T-helper 2 cell treated with Interferon-gamma antibody and Interleukin-4, amounts not matched to agents 100 ng/mL and 5 ng/mL, for 36 hours (primary cell): Measurements from ENCODE around the gene RXRB. TPM values are rescaled to one million over a fixed set of nuclear protein-coding genes. Genes with fewer than 3 reads are reported as not detected.

ENCODE experiments used
- intact Hi-C: fragments of 100-400 bp; cut with micrococcal nuclease; formaldehyde crosslinking; loops from one replicate; pipeline ENCODE4 v1.15.1; 2023
- total RNA-seq: library from RNA; stranded (reverse); gene quantifications from 2 replicates; pipeline ENCODE4 v1.2.3, GENCODE V29; 2022

Gene RXRB
- total RNA-seq, 1 donor from 2014 or later: 41.9 TPM

DNA sequence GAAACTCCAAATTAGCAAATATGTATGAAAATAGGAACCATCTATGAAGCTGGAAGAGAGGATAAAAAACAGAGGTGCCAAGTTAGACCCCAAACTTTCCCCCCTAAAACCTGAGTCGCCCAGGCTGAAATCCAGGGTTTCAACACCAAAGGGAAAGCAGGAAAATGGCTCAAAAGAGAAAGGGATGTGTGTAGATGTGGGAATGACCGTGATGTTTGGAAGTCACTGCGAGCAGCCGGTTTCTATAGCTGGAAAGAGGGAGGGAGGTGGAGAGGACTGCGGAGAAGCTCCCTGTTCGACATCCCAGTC is 12.3 kb upstream of the RXRB start:
- intact Hi-C loops: no loop called here

DNA sequence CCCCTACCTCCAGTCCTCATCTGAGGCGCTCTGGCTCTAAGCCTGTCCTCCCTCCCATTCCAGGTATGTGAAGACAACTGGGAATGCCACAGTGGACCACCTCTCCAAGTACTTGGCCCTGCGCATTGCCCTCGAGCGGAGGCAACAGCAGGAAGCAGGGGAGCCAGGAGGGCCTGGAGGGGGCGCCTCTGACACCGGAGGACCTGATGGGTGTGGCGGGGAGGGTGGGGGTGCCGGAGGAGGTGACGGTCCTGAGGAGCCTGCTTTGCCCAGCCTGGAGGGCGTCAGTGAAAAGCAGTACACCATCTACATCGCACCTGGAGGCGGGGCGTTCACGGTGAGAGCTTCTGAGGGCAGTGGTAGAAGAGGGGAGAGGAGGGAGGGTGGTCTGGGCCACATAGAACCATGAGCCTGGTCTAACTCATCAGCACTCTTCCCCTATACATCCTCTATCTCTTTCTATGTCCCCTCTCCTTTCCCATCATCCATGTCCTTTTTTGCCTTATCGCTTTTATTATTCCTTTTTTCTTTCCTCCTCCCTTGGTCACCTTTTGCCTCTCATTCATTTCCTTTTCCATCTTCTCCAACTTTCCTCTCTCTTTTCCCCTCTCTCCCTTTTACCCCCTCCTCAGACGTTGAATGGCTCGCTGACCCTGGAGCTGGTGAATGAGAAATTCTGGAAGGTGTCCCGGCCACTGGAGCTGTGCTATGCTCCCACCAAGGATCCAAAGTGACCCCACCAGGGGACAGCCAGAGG is 11.4 kb upstream of the RXRB start:
- intact Hi-C loops: no loop called here

DNA sequence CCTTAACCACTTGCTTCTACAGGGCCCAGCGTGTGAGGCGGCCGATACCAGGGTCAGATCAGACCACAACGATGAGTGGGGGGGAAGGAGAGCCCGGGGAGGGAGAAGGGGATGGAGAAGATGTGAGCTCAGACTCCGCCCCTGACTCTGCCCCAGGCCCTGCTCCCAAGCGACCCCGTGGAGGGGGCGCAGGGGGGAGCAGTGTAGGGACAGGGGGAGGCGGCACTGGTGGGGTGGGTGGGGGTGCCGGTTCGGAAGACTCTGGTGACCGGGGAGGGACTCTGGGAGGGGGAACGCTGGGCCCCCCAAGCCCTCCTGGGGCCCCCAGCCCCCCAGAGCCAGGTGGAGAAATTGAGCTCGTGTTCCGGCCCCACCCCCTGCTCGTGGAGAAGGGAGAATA is 10.7 kb upstream of the RXRB start:
- intact Hi-C loops: no loop called here

DNA sequence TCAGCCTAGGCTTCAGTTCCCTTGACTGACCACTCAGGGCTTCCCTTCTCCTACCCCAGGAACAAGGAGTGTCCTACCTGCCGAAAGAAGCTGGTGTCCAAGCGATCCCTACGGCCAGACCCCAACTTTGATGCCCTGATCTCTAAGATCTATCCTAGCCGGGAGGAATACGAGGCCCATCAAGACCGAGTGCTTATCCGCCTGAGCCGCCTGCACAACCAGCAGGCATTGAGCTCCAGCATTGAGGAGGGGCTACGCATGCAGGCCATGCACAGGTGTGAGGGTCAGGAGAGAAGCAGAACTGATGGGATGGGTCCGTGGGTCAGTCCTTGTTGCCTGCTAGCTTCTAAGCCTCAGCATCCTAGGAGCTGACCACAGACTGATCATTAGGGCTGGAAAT is 9.4 kb upstream of the RXRB start:
- intact Hi-C loops: loop anchor here (5.0 kb wide), 1 partner anchor 202 kb away; the partner anchor contains the start of gene PHF1

DNA sequence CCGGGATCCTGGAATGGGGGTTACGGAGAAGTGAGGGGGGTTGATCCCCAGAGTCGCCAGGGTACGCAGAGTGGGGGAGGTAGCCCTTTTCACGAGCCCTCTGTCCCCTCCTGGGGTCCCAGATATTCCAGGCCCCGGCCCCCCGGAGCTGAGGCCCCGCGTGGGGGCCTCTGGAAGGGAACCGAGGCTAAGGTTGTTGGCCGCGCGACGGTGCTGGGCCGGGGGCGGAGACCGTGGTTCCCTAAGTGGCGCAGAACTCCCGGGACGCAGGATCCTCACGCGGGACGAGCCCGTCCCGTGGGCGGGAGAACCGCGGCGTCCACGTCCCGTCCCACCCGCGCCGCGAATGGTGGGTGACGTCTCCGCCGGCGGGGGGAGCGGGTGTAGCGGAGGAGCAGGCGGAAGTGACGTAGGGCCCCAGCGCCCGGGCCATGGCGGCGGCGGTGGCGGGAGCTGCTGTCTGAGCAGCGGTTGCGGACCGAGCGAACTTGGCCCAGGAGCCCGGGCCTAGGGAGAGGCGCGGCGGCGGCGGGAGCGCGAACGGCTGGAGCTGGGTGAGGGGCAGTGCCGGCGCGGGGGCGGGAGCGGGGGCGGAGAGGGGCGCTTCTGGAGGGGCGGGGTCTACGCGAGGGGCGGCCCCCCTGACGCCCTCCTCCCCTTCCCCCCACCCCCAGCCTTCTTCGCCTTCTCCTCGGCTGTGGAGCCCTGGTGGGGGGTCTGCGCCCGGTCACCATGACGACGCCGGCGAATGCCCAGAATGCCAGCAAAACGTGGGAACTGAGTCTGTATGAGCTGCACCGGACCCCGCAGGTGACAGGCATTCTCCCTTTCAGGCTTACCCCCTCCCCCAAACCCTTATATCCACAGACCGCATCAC is 7.9 kb upstream of the RXRB start, which contains the start of gene RING1:
Gene RING1 (plus strand): TSS at position 410 of the 877 bp plus-strand sequence. CDS start 323 bp downstream, at position 733.
- intact Hi-C loops: loop anchor here (1.0 to 5.0 kb wide), 3 partner anchors 8 to 204 kb away; partner anchors contain the start of genes PHF1, RXRB and SLC39A7

DNA sequence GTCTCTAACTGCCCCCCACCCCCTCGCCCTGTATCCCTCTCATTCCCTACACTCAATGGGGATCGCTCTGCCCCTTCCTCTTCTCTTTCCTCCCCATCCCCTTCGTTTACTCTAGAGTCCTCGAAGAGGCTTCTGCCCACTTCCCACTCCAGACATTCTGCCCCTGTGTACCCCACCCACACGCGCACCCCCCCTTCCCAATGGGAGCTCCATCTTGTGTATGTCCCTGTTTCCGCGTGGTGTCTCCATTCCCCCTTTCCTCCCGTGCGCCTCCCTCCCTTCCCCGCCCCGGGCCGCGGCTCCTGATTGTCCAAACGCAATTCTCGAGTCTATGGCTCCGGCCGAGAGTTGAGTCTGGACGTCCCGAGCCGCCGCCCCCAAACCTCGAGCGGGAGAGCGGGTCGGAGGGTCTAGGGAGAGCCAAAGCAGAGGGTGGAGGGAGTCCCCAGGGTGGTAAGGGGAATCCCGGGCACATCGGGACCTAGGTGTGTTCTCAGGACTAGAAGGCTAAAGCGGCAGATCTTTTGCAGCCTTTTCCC is 7.2 kb upstream of the RXRB start:
- intact Hi-C loops: loop anchor here (1.0 to 5.0 kb wide), 3 partner anchors 7 to 205 kb away; partner anchors contain the start of genes PHF1, RXRB and SLC39A7

DNA sequence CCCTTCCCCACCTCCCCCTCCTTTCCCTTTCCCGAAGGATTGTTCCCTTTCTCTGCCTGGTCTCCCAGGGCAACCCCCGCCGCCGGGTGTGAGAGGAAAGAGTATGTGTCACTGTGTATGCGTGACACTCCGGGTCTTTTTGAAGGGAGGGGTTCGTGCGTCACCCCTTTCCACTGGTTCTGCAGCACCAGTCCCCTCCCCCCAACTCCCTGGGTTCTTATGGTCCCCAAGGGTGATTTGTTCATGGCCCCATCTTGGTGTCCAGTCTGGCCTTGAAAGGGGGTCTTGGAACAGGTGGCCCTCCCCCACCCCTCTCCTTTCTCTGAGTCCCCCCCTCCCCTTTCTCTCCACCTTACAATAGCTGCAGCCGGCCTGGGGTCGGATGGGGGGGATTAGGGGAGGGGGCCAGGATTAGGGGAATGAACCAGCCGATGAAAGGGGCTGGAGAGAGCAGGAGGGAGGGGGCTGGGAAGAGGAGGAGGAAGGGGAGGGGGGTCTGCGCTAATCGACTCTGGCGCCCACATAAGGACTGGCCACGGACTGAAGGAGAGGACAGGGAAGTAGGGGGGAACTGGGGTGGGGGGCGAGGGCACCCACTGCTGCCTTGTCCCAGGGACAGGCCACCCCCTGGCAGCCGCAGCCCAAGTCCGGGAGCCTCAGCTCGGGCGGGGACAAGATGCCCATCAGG is 6.5 kb upstream of the RXRB start:
- intact Hi-C loops: loop anchor here (5.0 kb wide), 1 partner anchor 205 kb away; the partner anchor contains the start of gene PHF1

DNA sequence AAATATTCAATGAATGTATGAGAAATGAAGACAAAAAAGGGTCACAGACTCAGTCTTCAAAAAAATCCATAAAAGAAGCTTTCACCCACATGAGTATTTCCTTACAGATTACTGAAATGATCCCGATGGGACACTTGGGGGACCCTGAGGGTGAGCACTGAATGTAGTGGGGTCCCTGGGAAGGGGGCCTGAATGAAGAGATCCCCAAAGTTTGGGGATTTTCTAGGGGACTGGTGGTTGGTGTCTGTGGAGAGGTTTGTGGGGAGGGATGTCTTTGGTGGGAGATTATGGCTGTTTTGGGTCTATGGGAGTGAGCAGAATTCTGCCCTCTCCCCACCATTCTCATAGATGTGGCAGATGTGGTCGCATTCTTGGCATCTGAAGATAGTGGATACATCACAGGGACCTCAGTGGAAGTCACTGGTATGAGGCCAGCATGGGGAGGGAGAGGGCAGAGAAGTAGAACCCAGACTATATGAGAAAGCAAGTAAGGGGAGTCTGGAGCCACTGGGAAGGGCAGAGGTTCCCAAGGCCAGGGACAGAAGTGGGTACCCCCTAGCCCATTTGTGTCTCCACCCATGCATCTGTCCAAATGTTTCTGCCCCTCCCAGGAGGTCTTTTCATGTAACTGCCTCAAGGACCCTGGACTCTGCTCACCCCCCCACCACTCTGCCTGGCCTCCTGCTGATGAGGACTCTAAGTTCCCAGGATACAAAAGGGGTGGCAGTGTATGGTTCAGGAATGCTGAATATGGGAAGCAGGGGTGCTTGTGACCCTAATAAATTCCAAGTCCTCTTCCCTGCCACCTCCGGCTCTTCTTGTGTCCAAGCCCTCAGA is 5.8 kb upstream of the RXRB start:
- intact Hi-C loops: loop anchor here (5.0 kb wide), 1 partner anchor 206 kb away; the partner anchor contains the start of gene PHF1

DNA sequence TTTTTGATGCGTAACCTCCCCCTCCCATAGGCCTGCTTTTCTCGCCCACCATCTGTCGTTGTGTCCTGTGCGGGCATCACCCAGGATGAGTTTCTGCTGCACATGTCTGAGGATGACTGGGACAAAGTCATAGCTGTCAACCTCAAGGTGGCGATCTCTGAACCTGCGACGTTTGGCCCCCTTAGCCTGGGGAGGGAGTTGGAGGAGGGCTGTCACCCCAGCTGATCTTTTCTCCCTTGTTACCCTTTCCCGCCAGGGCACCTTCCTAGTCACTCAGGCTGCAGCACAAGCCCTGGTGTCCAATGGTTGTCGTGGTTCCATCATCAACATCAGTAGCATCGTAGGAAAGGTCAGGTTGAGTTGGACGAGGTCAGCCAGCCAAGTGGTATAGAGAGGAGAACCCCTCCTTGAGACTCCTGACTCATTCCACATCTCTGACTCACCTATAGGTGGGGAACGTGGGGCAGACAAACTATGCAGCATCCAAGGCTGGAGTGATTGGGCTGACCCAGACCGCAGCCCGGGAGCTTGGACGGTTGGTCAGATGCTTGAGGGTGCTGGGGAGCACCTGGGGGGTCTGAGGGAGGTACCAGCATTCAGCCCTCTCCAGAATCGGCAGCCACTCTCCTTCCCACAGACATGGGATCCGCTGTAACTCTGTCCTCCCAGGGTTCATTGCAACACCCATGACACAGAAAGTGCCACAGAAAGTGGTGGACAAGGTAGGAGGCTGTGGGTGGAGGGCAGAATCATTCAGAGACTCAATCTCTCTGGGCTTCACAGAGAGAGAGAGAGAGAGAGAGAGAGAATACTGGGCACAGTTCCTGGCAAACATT is 4.9 kb upstream of the RXRB start:
- intact Hi-C loops: loop anchor here (5.0 kb wide), 1 partner anchor 207 kb away; the partner anchor contains the start of gene PHF1

DNA sequence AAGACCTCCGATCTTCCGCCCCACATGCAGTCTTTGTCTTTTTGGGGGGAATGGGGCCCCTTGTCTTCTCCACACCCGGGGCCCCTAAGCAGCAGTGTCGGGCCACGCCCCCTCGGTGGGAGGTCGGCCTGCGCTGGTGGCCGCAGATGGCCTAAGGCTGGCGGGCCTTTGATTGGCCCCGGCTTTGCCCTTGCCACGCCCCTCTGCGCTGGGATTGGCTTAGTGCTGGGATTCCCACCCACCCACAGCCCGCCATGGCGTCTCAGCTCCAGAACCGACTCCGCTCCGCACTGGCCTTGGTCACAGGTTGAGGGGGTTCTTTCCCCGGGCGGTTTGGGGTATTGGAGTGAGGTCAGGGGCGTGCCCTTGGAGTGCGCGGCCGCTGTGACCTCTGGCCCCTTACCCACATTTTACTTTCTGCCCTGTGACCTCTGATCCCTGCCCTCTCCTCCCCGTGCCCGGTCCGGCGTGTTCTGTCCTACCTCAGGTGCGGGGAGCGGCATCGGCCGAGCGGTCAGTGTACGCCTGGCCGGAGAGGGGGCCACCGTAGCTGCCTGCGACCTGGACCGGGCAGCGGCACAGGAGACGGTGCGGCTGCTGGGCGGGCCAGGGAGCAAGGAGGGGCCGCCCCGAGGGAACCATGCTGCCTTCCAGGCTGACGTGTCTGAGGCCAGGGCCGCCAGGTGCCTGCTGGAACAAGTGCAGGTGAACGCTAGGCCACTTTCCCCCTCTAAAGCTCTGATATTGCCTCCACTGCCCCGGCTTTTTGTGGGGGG is 4.1 kb upstream of the RXRB start, which contains the start of gene HSD17B8:
Gene HSD17B8 (plus strand): TSS at position 241 of the 776 bp plus-strand sequence. CDS start 14 bp downstream, at position 255.
- intact Hi-C loops: loop anchor here (5.0 kb wide), 2 partner anchors 108 to 208 kb away; partner anchors contain the start of genes PHF1 and TAPBP

DNA sequence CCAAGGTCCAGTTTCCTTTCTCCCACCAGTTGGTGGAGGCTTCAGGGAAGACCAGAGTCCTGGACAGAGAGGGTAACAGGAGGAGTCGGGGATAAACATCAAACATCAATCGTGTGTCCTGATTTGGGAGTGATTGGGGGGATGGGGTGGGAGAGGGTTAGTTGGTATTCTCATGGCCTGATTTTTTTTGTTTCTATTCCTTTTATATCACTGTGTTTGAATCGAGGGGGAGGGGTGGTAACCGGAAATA is 3.6 kb upstream of the RXRB start:
- intact Hi-C loops: loop anchor here (5.0 kb wide), 1 partner anchor 108 kb away; the partner anchor contains the start of gene TAPBP

DNA sequence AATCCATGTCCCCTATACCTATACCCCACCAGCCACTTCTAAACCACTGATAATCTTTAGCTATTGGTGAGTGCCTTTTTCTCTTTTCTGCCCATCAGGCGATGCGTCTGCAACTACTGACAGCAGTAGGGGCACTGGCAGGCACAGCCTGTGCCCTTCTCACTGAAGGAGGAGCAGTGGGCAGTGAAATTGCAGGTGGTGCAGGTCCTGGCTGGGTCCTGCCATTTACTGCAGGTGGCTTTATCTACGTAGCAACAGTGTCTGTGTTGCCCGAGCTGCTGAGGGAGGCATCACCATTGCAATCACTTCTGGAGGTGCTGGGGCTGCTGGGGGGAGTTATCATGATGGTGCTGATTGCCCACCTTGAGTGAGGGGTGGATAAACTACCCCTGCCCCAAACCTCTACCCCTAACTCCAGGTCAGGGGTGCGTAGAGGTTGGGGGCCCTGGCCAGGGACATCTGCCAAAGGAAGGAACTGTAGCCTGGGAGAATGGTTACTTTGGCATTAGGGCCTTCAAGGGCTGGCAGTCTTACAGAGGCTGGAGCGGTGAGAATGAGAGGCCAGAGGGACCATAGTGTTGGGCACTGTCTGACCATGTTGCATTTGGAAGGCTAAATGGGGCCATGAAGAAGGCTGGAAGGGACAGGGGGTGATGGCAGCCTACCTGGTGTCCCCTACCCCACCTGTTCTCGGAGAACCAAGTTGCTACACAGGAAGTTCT is 3.1 kb upstream of the RXRB start:
- intact Hi-C loops: loop anchor here (5.0 kb wide), 1 partner anchor 109 kb away; the partner anchor contains the start of gene TAPBP

DNA sequence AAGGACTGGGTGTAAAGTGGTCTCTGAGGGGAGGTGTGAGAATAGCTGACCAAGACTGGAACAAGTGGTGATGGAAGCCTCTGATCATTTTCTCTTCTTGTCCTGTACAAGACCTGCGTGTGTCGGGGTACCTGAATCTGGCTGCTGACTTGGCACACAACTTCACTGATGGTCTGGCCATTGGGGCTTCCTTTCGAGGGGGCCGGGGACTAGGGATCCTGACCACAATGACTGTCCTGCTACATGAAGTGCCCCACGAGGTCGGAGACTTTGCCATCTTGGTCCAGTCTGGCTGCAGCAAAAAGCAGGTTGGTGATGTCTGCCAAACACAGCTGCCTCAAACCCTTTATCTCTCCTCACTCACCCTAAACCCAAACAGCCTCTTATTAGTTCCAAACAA is 2.3 kb upstream of the RXRB start:
- intact Hi-C loops: loop anchor here (5.0 kb wide), 1 partner anchor 110 kb away; the partner anchor contains the start of gene TAPBP

DNA sequence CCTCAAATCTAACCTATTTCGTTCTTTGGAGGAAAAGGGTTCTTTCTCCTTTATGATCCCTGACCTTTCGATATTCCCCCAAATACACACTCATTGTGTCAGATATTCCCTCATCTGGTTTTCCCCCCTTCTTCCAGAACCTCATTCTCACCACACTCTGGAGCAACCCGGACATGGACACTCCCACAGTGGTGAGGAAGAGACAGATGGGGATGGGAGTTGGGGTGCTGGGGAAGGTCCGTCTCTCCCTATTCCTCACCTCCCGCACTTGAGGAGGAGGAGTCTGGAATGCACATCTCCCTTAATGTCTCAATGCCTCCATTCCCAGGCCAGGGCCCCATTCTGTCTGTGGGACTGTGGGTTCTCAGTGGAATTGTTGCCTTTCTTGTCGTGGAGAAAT is 1.5 kb upstream of the RXRB start:
- intact Hi-C loops: loop anchor here (2.0 to 5.0 kb wide), 2 partner anchors 110 to 349 kb away; partner anchors contain the start of genes TAP1 and TAPBP

DNA sequence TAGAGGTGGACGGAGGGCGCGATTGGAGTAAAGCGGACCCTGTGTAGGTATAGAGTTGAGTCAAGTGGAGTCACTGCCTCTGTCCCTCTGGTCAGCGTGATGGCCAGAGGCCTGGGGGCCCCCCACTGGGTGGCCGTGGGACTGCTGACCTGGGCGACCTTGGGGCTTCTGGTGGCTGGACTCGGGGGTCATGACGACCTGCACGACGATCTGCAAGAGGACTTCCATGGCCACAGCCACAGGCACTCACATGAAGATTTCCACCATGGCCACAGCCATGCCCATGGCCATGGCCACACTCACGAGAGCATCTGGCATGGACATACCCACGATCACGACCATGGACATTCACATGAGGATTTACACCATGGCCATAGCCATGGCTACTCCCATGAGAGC is 681 bp upstream of the RXRB start:
- intact Hi-C loops: loop anchor here (2.0 to 5.0 kb wide), 2 partner anchors 111 to 348 kb away; partner anchors contain the start of genes TAP1 and TAPBP

DNA sequence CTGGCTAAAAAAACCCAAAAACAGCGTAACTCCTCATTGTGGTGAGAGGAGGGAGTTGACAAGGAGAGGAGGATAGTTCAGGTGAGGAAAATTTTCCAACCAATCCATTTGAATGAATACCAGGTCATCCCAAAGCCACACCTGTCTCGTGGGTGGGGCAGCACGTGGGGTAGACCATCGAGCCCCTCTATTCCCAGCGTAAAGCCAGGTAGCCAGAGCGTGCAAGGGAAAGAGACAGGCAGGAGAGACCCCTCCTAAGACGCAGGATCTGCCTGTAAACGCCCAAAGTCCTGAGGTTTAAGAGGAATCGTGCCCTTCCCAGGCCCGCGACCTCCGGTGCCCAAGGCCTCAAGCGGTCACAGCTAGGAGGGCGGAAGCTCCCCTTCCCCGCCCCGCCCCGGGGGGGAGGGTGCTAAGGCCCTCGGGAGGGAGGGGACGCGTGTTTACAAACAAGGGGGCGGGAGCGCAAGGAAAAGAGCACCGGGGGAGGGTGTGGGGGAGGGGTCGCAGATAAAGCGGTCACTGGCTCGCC is 712 bp downstream of the RXRB start:
- intact Hi-C loops: loop anchor here (1.0 to 5.0 kb wide), 8 partner anchors 9 to 347 kb away; partner anchors contain the start of genes BRD2, RING1, TAP1 and TAPBP

DNA sequence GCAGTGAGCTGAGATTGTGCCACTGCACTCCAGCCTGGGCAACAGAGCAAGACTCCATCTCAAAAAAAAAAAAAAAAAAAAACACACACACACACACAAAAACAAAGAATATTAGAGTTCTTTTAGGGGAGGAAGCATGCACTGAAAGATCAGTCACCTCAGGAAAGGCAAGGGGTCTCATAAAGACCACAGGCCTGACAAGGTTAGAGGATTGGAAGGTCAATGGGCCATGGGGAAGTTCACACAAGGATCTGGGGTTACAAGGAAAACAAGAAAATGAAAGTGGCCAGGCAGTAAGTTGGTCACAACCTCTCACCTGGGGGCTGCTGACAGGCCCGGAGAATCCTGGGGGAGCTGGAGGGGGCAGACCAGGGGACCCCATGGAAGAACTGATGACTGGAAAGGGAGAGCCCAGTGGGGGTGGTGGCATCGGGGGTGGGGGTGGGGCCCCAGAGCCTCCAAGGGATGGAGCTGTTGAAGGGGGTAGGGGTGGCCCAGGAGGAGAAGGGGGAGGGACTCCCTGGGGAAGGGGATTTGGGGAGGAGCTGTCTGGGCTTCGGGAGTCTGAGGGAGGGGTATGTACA is 1.5 kb downstream of the RXRB start:
- intact Hi-C loops: loop anchor here (5.0 kb wide), 1 partner anchor 77 kb away; no protein-coding TSS in a partner anchor
